WTC11 (cell line): ENCODE measurements around the gene TLK1. TPM values are rescaled to one million over a fixed set of nuclear protein-coding genes. Genes with fewer than 3 reads are reported as not detected.

Source experiments
- ATAC-seq: fragments of 200-7000 bp; cut with Tn5 transposase; 2 replicates; pipeline ENCODE4 v1.10.0; 2021; ENCODE audit warnings: mild to moderate bottlenecking, moderate library complexity
- CTCF ChIA-PET: fragments of 300-600 bp; sonication (Branson Sonifier 250); formaldehyde crosslinking; loops from one replicate; lab custom pipeline; 2021; ENCODE audit warnings: antibody characterized with exemption; lab: Charles Lee
- POLR2A ChIA-PET: fragments of 350-600 bp; sonication (Branson Sonifier 250); formaldehyde crosslinking; loops from one replicate; lab custom pipeline; 2021; ENCODE audit warnings: antibody characterized with exemption; lab: Charles Lee
- DNase-seq: peaks from one replicate; pipeline ENCODE4 v3.0.0; 2021; ENCODE audit warnings: low spot score
- H3K27ac Mint-ChIP-seq: 2 replicates; pipeline ENCODE4 v1.8.0; 2021; ENCODE audit warnings: mixed read lengths
- H3K27me3 Mint-ChIP-seq: 2 replicates; pipeline ENCODE4 v1.8.0; 2021; ENCODE audit warnings: low read depth, mild to moderate bottlenecking, moderate library complexity, mixed read lengths
- H3K36me3 Mint-ChIP-seq: 2 replicates; pipeline ENCODE4 v1.8.0; 2021; ENCODE audit warnings: mixed read lengths
- H3K4me1 Mint-ChIP-seq: 2 replicates; pipeline ENCODE4 v1.8.0; 2022; ENCODE audit warnings: mixed read lengths
- H3K4me3 Mint-ChIP-seq: 2 replicates; pipeline ENCODE4 v1.8.0; 2021; ENCODE audit warnings: mild to moderate bottlenecking, moderate library complexity, mixed read lengths
- H3K9me3 Mint-ChIP-seq: 2 replicates; pipeline ENCODE4 v1.8.0; 2021; ENCODE audit warnings: mixed read lengths
- ATF1 ChIP-seq: sonication (generic); formaldehyde crosslinking; IDR thresholded peaks from 2 replicates; pipeline ENCODE4 v1.8.1; 2023; ENCODE audit warnings: mild to moderate bottlenecking, moderate library complexity, missing genetic modification reagents
- CREM ChIP-seq: sonication (generic); formaldehyde crosslinking; IDR thresholded peaks from 2 replicates; pipeline ENCODE4 v1.8.1; 2022; ENCODE audit warnings: mild to moderate bottlenecking, missing genetic modification reagents, moderate library complexity
- HMGA2 ChIP-seq: fragments of 250-450 bp; sonication (Bioruptor Pico); IDR thresholded peaks from 2 replicates; pipeline ENCODE4 v1.4.0; 2021; ENCODE audit warnings: mild to moderate bottlenecking, moderate library complexity
- SOX15 ChIP-seq: fragments of 250-450 bp; sonication (Bioruptor Pico); IDR thresholded peaks from 2 replicates; pipeline ENCODE4 v1.9.0; 2021; ENCODE audit warnings: mild to moderate bottlenecking
- total RNA-seq: library from RNA; stranded (reverse); gene quantifications from 3 replicates; pipeline ENCODE4 v1.2.3, GENCODE V29; 2021
- TF ChIP-seq, protein P1 (sequence below): fragments of 250-450 bp; sonication (Bioruptor Pico); IDR thresholded peaks from 2 replicates; pipeline ENCODE4 v1.9.0; 2021; ENCODE audit warnings: moderate library complexity, mild to moderate bottlenecking, inconsistent platforms, borderline replicate concordance
- TF ChIP-seq, protein P2 (sequence below): sonication (generic); formaldehyde crosslinking; IDR thresholded peaks from 2 replicates; pipeline ENCODE4 v1.8.1; 2023; ENCODE audit warnings: mild to moderate bottlenecking, moderate library complexity, missing genetic modification reagents
- TF ChIP-seq, protein P3 (sequence below): fragments of 250-450 bp; sonication (Bioruptor Pico); IDR thresholded peaks from 2 replicates; pipeline ENCODE4 v1.8.0; 2021; ENCODE audit warnings: mild to moderate bottlenecking
- TF ChIP-seq, protein P4 (sequence below): sonication (generic); formaldehyde crosslinking; IDR thresholded peaks from 2 replicates; pipeline ENCODE4 v1.8.0; 2023; ENCODE audit warnings: missing genetic modification reagents, mild to moderate bottlenecking, borderline replicate concordance
- TF ChIP-seq, protein P5 (sequence below): sonication (generic); formaldehyde crosslinking; IDR thresholded peaks from 2 replicates; pipeline ENCODE4 v1.8.0; 2022; ENCODE audit warnings: mild to moderate bottlenecking, missing genetic modification reagents
- TF ChIP-seq, protein P6 (sequence below): sonication (generic); formaldehyde crosslinking; IDR thresholded peaks from 2 replicates; pipeline ENCODE4 v1.8.0; 2022; ENCODE audit warnings: missing genetic modification reagents
- TF ChIP-seq, protein P7 (sequence below): fragments of 250-450 bp; sonication (Bioruptor Pico); IDR thresholded peaks from 2 replicates; pipeline ENCODE4 v1.9.0; 2021; ENCODE audit warnings: mild to moderate bottlenecking, borderline replicate concordance
- TF ChIP-seq, protein P8 (sequence below): sonication (generic); formaldehyde crosslinking; conservative IDR thresholded peaks from 2 replicates; pipeline ENCODE4 v1.8.1; 2023; ENCODE audit warnings: mild to moderate bottlenecking, low read depth, missing genetic modification reagents, moderate library complexity
- TF ChIP-seq, protein P9 (sequence below): fragments of 250-450 bp; sonication (Bioruptor Pico); IDR thresholded peaks from 2 replicates; pipeline ENCODE4 v2.1.2; 2022; ENCODE audit warnings: mild to moderate bottlenecking, moderate library complexity

Gene TLK1
- total RNA-seq, 1 experiment from 2014 or later: 91.1 TPM

DNA sequence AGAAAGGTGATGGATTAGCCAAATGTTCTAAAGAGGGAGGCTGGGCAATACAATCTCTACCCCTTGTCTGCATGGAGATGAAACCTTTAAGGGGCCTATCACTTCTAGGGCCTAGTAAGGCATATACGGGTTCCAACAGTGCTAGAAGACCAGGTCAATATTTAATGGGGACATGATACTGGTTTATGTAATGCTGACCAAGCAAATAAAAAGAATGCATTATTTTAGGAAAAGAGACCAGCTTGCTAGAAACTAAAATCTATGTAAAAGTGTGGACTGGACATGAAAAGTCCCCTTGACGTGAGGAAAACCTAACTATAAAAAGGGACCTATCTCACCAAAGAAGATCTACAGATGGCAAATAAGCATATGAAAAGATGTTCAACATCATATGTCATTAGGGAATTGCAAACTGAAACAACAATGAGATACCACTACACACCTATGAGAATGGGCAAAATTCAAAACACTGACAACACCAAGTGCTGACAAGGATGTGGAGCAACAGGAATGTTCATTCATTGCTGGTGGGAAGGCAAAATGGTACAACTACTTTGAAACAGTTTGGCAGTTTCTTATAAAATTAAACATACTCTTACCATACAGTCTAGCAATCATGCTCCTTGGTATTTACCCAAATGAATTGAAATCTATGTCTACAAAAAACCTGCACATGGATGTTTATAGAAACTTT lies 45.9 kb upstream of the TLK1 start:
- POLR2A ChIA-PET: no interaction called here
- no peak overlapping the region for H3K27ac Mint-ChIP-seq
- CTCF ChIA-PET: no interaction called here
- peaks cover 26% of the 10 kb centered on the region for H3K4me1 Mint-ChIP-seq
- H3K4me3 Mint-ChIP-seq: no peak overlapping the region
- DNase-seq (no peak), ATAC-seq (no peak)
- H3K36me3 Mint-ChIP-seq: 0 out of 2 replicates have a peak, but pooled peaks cover 3% of the 10 kb centered on the region
- H3K9me3 Mint-ChIP-seq: peaks cover 18% of the 10 kb centered on the region
- H3K27me3 Mint-ChIP-seq: no peaks in the 10 kb centered on the region
- TF ChIP-seq, protein P1, sequence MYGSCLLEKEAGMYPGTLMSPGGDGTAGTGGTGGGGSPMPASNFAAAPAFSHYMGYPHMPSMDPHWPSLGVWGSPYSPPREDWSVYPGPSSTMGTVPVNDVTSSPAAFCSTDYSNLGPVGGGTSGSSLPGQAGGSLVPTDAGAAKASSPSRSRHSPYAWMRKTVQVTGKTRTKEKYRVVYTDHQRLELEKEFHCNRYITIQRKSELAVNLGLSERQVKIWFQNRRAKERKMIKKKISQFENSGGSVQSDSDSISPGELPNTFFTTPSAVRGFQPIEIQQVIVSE (CRISPR knock-in tag): no peak
- TF ChIP-seq, protein P2, sequence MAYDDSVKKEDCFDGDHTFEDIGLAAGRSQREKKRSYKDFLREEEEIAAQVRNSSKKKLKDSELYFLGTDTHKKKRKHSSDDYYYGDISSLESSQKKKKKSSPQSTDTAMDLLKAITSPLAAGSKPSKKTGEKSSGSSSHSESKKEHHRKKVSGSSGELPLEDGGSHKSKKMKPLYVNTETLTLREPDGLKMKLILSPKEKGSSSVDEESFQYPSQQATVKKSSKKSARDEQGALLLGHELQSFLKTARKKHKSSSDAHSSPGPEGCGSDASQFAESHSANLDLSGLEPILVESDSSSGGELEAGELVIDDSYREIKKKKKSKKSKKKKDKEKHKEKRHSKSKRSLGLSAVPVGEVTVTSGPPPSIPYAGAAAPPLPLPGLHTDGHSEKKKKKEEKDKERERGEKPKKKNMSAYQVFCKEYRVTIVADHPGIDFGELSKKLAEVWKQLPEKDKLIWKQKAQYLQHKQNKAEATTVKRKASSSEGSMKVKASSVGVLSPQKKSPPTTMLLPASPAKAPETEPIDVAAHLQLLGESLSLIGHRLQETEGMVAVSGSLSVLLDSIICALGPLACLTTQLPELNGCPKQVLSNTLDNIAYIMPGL: no peak
- TF ChIP-seq CREM (CRISPR knock-in tag) (no peak), HMGA2 (CRISPR knock-in tag) (no peak), ATF1 (CRISPR knock-in tag) (no peak), SOX15 (CRISPR knock-in tag) (no peak)
- TF ChIP-seq, protein P3, sequence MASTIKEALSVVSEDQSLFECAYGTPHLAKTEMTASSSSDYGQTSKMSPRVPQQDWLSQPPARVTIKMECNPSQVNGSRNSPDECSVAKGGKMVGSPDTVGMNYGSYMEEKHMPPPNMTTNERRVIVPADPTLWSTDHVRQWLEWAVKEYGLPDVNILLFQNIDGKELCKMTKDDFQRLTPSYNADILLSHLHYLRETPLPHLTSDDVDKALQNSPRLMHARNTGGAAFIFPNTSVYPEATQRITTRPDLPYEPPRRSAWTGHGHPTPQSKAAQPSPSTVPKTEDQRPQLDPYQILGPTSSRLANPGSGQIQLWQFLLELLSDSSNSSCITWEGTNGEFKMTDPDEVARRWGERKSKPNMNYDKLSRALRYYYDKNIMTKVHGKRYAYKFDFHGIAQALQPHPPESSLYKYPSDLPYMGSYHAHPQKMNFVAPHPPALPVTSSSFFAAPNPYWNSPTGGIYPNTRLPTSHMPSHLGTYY (CRISPR knock-in tag): no peak
- TF ChIP-seq, protein P4, sequence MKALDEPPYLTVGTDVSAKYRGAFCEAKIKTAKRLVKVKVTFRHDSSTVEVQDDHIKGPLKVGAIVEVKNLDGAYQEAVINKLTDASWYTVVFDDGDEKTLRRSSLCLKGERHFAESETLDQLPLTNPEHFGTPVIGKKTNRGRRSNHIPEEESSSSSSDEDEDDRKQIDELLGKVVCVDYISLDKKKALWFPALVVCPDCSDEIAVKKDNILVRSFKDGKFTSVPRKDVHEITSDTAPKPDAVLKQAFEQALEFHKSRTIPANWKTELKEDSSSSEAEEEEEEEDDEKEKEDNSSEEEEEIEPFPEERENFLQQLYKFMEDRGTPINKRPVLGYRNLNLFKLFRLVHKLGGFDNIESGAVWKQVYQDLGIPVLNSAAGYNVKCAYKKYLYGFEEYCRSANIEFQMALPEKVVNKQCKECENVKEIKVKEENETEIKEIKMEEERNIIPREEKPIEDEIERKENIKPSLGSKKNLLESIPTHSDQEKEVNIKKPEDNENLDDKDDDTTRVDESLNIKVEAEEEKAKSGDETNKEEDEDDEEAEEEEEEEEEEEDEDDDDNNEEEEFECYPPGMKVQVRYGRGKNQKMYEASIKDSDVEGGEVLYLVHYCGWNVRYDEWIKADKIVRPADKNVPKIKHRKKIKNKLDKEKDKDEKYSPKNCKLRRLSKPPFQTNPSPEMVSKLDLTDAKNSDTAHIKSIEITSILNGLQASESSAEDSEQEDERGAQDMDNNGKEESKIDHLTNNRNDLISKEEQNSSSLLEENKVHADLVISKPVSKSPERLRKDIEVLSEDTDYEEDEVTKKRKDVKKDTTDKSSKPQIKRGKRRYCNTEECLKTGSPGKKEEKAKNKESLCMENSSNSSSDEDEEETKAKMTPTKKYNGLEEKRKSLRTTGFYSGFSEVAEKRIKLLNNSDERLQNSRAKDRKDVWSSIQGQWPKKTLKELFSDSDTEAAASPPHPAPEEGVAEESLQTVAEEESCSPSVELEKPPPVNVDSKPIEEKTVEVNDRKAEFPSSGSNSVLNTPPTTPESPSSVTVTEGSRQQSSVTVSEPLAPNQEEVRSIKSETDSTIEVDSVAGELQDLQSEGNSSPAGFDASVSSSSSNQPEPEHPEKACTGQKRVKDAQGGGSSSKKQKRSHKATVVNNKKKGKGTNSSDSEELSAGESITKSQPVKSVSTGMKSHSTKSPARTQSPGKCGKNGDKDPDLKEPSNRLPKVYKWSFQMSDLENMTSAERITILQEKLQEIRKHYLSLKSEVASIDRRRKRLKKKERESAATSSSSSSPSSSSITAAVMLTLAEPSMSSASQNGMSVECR (CRISPR knock-in tag): no peak
- TF ChIP-seq, protein P5, sequence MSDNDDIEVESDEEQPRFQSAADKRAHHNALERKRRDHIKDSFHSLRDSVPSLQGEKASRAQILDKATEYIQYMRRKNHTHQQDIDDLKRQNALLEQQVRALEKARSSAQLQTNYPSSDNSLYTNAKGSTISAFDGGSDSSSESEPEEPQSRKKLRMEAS (CRISPR knock-in tag): no peak
- TF ChIP-seq, protein P6, sequence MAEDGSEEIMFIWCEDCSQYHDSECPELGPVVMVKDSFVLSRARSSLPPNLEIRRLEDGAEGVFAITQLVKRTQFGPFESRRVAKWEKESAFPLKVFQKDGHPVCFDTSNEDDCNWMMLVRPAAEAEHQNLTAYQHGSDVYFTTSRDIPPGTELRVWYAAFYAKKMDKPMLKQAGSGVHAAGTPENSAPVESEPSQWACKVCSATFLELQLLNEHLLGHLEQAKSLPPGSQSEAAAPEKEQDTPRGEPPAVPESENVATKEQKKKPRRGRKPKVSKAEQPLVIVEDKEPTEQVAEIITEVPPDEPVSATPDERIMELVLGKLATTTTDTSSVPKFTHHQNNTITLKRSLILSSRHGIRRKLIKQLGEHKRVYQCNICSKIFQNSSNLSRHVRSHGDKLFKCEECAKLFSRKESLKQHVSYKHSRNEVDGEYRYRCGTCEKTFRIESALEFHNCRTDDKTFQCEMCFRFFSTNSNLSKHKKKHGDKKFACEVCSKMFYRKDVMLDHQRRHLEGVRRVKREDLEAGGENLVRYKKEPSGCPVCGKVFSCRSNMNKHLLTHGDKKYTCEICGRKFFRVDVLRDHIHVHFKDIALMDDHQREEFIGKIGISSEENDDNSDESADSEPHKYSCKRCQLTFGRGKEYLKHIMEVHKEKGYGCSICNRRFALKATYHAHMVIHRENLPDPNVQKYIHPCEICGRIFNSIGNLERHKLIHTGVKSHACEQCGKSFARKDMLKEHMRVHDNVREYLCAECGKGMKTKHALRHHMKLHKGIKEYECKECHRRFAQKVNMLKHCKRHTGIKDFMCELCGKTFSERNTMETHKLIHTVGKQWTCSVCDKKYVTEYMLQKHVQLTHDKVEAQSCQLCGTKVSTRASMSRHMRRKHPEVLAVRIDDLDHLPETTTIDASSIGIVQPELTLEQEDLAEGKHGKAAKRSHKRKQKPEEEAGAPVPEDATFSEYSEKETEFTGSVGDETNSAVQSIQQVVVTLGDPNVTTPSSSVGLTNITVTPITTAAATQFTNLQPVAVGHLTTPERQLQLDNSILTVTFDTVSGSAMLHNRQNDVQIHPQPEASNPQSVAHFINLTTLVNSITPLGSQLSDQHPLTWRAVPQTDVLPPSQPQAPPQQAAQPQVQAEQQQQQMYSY: no peak
- TF ChIP-seq, protein P7, sequence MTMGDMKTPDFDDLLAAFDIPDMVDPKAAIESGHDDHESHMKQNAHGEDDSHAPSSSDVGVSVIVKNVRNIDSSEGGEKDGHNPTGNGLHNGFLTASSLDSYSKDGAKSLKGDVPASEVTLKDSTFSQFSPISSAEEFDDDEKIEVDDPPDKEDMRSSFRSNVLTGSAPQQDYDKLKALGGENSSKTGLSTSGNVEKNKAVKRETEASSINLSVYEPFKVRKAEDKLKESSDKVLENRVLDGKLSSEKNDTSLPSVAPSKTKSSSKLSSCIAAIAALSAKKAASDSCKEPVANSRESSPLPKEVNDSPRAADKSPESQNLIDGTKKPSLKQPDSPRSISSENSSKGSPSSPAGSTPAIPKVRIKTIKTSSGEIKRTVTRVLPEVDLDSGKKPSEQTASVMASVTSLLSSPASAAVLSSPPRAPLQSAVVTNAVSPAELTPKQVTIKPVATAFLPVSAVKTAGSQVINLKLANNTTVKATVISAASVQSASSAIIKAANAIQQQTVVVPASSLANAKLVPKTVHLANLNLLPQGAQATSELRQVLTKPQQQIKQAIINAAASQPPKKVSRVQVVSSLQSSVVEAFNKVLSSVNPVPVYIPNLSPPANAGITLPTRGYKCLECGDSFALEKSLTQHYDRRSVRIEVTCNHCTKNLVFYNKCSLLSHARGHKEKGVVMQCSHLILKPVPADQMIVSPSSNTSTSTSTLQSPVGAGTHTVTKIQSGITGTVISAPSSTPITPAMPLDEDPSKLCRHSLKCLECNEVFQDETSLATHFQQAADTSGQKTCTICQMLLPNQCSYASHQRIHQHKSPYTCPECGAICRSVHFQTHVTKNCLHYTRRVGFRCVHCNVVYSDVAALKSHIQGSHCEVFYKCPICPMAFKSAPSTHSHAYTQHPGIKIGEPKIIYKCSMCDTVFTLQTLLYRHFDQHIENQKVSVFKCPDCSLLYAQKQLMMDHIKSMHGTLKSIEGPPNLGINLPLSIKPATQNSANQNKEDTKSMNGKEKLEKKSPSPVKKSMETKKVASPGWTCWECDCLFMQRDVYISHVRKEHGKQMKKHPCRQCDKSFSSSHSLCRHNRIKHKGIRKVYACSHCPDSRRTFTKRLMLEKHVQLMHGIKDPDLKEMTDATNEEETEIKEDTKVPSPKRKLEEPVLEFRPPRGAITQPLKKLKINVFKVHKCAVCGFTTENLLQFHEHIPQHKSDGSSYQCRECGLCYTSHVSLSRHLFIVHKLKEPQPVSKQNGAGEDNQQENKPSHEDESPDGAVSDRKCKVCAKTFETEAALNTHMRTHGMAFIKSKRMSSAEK: no peak
- TF ChIP-seq, protein P8, sequence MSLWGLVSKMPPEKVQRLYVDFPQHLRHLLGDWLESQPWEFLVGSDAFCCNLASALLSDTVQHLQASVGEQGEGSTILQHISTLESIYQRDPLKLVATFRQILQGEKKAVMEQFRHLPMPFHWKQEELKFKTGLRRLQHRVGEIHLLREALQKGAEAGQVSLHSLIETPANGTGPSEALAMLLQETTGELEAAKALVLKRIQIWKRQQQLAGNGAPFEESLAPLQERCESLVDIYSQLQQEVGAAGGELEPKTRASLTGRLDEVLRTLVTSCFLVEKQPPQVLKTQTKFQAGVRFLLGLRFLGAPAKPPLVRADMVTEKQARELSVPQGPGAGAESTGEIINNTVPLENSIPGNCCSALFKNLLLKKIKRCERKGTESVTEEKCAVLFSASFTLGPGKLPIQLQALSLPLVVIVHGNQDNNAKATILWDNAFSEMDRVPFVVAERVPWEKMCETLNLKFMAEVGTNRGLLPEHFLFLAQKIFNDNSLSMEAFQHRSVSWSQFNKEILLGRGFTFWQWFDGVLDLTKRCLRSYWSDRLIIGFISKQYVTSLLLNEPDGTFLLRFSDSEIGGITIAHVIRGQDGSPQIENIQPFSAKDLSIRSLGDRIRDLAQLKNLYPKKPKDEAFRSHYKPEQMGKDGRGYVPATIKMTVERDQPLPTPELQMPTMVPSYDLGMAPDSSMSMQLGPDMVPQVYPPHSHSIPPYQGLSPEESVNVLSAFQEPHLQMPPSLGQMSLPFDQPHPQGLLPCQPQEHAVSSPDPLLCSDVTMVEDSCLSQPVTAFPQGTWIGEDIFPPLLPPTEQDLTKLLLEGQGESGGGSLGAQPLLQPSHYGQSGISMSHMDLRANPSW (CRISPR knock-in tag): no peak
- TF ChIP-seq, protein P9, sequence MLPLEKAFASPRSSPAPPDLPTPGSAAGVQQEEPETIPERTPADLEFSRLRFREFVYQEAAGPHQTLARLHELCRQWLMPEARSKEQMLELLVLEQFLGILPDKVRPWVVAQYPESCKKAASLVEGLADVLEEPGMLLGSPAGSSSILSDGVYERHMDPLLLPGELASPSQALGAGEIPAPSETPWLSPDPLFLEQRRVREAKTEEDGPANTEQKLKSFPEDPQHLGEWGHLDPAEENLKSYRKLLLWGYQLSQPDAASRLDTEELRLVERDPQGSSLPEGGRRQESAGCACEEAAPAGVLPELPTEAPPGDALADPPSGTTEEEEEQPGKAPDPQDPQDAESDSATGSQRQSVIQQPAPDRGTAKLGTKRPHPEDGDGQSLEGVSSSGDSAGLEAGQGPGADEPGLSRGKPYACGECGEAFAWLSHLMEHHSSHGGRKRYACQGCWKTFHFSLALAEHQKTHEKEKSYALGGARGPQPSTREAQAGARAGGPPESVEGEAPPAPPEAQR (CRISPR knock-in tag): no peak
